Measurements from ENCODE around the gene ORMDL2. TPM values are rescaled to one million over a fixed set of nuclear protein-coding genes. Genes with fewer than 3 reads are reported as not detected.

Gene ORMDL2
- total RNA-seq, 1 donor, result 21.6 TPM

- H3K4me3 ChIP-seq (ENCODE audit: low read depth, low read length), result no peak overlapping the region
- DNase-seq (ENCODE audit: low read depth), result no peak
- no peak for TF ChIP-seq CTCF (IDR thresholded peaks at IDR 0.05; ENCODE audit: insufficient read depth, low read depth, low read length)
Measured at GRCh38 chr12:55789893-55790292, 27.9 kb upstream of the ORMDL2 start.

- TF ChIP-seq CTCF (IDR thresholded peaks at IDR 0.05; ENCODE audit: insufficient read depth, low read depth, low read length), result no peak
- no peak overlapping the region for H3K4me3 ChIP-seq (ENCODE audit: low read depth, low read length)
- DNase-seq (ENCODE audit: low read depth), result no peak
Measured at GRCh38 chr12:55795950-55796349, 21.9 kb upstream of the ORMDL2 start.

GRCh38 chr12:55797068-55797467 is 20.8 kb upstream of the ORMDL2 start:
- peak; percentile 80 for DNase-seq (ENCODE audit: low read depth)
- TF ChIP-seq CTCF (IDR thresholded peaks at IDR 0.05; ENCODE audit: insufficient read depth, low read depth, low read length), result peak; percentile 72
- H3K4me3 ChIP-seq (ENCODE audit: low read depth, low read length), result no peak overlapping the region

- no peak for TF ChIP-seq CTCF (IDR thresholded peaks at IDR 0.05; ENCODE audit: insufficient read depth, low read depth, low read length)
- no peak overlapping the region for H3K4me3 ChIP-seq (ENCODE audit: low read depth, low read length)
- DNase-seq (ENCODE audit: low read depth), result peak; percentile 56
Measured at GRCh38 chr12:55797550-55797949, 20.3 kb upstream of the ORMDL2 start.

GRCh38 chr12:55806982-55807381 is 10.9 kb upstream of the ORMDL2 start:
- no peak for TF ChIP-seq CTCF (IDR thresholded peaks at IDR 0.05; ENCODE audit: insufficient read depth, low read depth, low read length)
- no peak overlapping the region for H3K4me3 ChIP-seq (ENCODE audit: low read depth, low read length)
- DNase-seq (ENCODE audit: low read depth), result no peak

- no peak for DNase-seq (ENCODE audit: low read depth)
- no peak for TF ChIP-seq CTCF (IDR thresholded peaks at IDR 0.05; ENCODE audit: insufficient read depth, low read depth, low read length)
- no peak overlapping the region for H3K4me3 ChIP-seq (ENCODE audit: low read depth, low read length)
Measured at GRCh38 chr12:55809274-55809673, 8.6 kb upstream of the ORMDL2 start.

GRCh38 chr12:55812088-55812487 is 5.8 kb upstream of the ORMDL2 start:
- DNase-seq (ENCODE audit: low read depth), result no peak
- no peak for TF ChIP-seq CTCF (IDR thresholded peaks at IDR 0.05; ENCODE audit: insufficient read depth, low read depth, low read length)

More at GRCh38 chr12:55812088-55812487, 5.8 kb upstream of the ORMDL2 start:
- no peak overlapping the region for H3K4me3 ChIP-seq (ENCODE audit: low read depth, low read length)
